HL-60/S4 treated with phorbol 12-myristate 13-acetate at 8.2 ng/mL for 4 days and 3 days (cell line): ENCODE data around the gene GLA.

ENCODE experiments used
- in situ Hi-C: fragments of 300-500 bp; cut with MboI; formaldehyde crosslinking; loops from 2 replicates; pipeline ENCODE4 v1.15.0; 2022; ENCODE audit warnings: low sequenced_read_pairs

Gene GLA

GRCh38 chrX:101407748-101408531 is at the start of gene GLA, which contains the start of gene HNRNPH2:
GLA (minus strand) TSS chrX:101407925; CDS start chrX:101407903, 22 bp downstream.
HNRNPH2 (plus strand) TSS chrX:101408222; CDS start chrX:101411989, 3,767 bp downstream.
- in situ Hi-C loops, result no loop called here

- in situ Hi-C loops, result no loop called here
Measured at GRCh38 chrX:101452056-101452455, 44.3 kb upstream of the GLA start.

GRCh38 chrX:101450961-101451360 is 43.2 kb upstream of the GLA start:
- in situ Hi-C loops, result no loop called here

GRCh38 chrX:101450085-101450484 is 42.4 kb upstream of the GLA start:
- in situ Hi-C loops, result no loop called here

- in situ Hi-C loops, result no loop called here
Measured at GRCh38 chrX:101449279-101449678, 41.6 kb upstream of the GLA start.

- in situ Hi-C loops, result no loop called here
Measured at GRCh38 chrX:101442085-101442484, 34.4 kb upstream of the GLA start.

- in situ Hi-C loops, result no loop called here
Measured at GRCh38 chrX:101430457-101431078, 22.8 kb upstream of the GLA start.

GRCh38 chrX:101429934-101430333 is 22.2 kb upstream of the GLA start:
- in situ Hi-C loops, result no loop called here

GRCh38 chrX:101427954-101428353 is 20.2 kb upstream of the GLA start:
- in situ Hi-C loops, result no loop called here

GRCh38 chrX:101419489-101419888 is 11.8 kb upstream of the GLA start:
- in situ Hi-C loops, result no loop called here

- in situ Hi-C loops, result no loop called here
Measured at GRCh38 chrX:101417981-101418841, 10.5 kb upstream of the GLA start.

GRCh38 chrX:101417190-101417589 is 9.5 kb upstream of the GLA start:
- in situ Hi-C loops, result no loop called here

- in situ Hi-C loops, result no loop called here
Measured at GRCh38 chrX:101416691-101417090, 9.0 kb upstream of the GLA start.

- in situ Hi-C loops, result no loop called here
Measured at GRCh38 chrX:101415180-101416145, 7.7 kb upstream of the GLA start.

GRCh38 chrX:101411984-101412383 is 4.3 kb upstream of the GLA start:
- in situ Hi-C loops, result no loop called here

GRCh38 chrX:101410461-101410860 is 2.7 kb upstream of the GLA start:
- in situ Hi-C loops, result no loop called here

- in situ Hi-C loops, result no loop called here
Measured at GRCh38 chrX:101409043-101409442, 1.3 kb upstream of the GLA start.

GRCh38 chrX:101408532-101408841 is 762 bp upstream of the GLA start:
- in situ Hi-C loops, result no loop called here

- in situ Hi-C loops, result no loop called here
Measured at GRCh38 chrX:101407167-101407747, 468 bp downstream of the GLA start.

- in situ Hi-C loops, result no loop called here
Measured at GRCh38 chrX:101399825-101400224, 7.9 kb downstream of the GLA start.
